Esophagus muscularis mucosa (tissue), 4 donors: ENCODE data around the gene VILL. TPM values are rescaled to one million over a fixed set of nuclear protein-coding genes. Genes with fewer than 3 reads are reported as not detected.
A peak's percentile ranks its signal among the peaks of the same experiment; 100 is the strongest.

ENCODE experiments used
- DNase-seq: peaks from one replicate; pipeline ENCODE4 v3.0.0-alpha.2; 2017; ENCODE audit errors: extremely low spot score
- H3K27ac ChIP-seq, 4 donors: fragments of 200-600 bp; sonication (generic); replicated peaks in 1 of 4; 1 replicate in 3 of 4; 2 replicates in 1 of 4; pipeline ENCODE4 v1.5.1; 2016 to 2019; ENCODE audit warnings: mild to moderate bottlenecking in 1 of 4
- H3K27me3 ChIP-seq, 4 donors: fragments of 200-600 bp; sonication (generic); one replicate each; pipeline versions ENCODE4 v1.5.1 to v1.6.0; 2016 to 2019
- H3K36me3 ChIP-seq, 4 donors: fragments of 200-600 bp; sonication (generic); one replicate each; pipeline ENCODE4 v1.5.1; 2016 to 2019
- H3K4me1 ChIP-seq, 4 donors: fragments of 200-600 bp; sonication (generic); one replicate each; pipeline ENCODE4 v1.5.1; 2016 to 2019
- H3K4me3 ChIP-seq, 4 donors: fragments of 200-600 bp; sonication (generic); 1 replicate in 2 of 4; 2 replicates in 2 of 4; pipeline ENCODE4 v1.5.1; 2016 to 2019; ENCODE audit warnings: mild to moderate bottlenecking in 4 of 4, moderate library complexity in 1 of 4
- H3K9me3 ChIP-seq, 4 donors: fragments of 200-600 bp; sonication (generic); 1 replicate in 3 of 4; 2 replicates in 1 of 4; pipeline ENCODE4 v1.5.1; 2016 to 2019
- CTCF ChIP-seq, 3 experiments: fragments of 200-600 bp in 2 of 3; fragments of 450-650 bp in 1 of 3; sonication (generic) in 2 of 3; IDR thresholded peaks; one replicate each; pipeline ENCODE4 v1.5.1; 2017 to 2019; ENCODE audit warnings: antibody characterized with exemption in 3 of 3, mild to moderate bottlenecking in 2 of 3, moderate library complexity in 1 of 3
- EP300 ChIP-seq: sonication (generic); formaldehyde crosslinking; IDR thresholded peaks from one replicate; pipeline ENCODE4 v1.6.1; 2017; ENCODE audit warnings: antibody characterized with exemption
- POLR2A ChIP-seq: fragments of 450-650 bp; IDR thresholded peaks from one replicate; pipeline ENCODE4 v1.6.1; 2017; ENCODE audit warnings: antibody characterized with exemption, moderate library complexity, mild to moderate bottlenecking, low read depth
- POLR2AphosphoS5 ChIP-seq, 2 donors: sonication (generic); formaldehyde crosslinking; IDR thresholded peaks; one replicate each; pipeline ENCODE4 v1.6.1; 2017; ENCODE audit warnings: antibody characterized with exemption in 2 of 2
- WGBS: methylation state at CpG from one replicate; pipeline ENCODE4 v1.1.5; 2018; 5-methylcytosine and 5-hydroxymethylcytosine counted together
- intact Hi-C: fragments of 100-400 bp; cut with DNase I; formaldehyde crosslinking; loops from one replicate; pipeline ENCODE4 v1.15.1; 2023
- total RNA-seq, 4 donors: library from RNA; depleted of rRNA; stranded (reverse); fragments of >200 nt; gene quantifications; one replicate each; pipeline versions ENCODE4 v1.1.0 to v1.2.1, GENCODE V29; 2016

The VILL gene
- total RNA-seq, 4 donors from 2014 or later, result 3.2 to 5.1 (median 4.4) TPM

GRCh38 chr3:37995652-37996641, 5.4 kb downstream of the VILL start:
- 85% methylated on average over 10 of the region's 10 CpGs for WGBS
- intact Hi-C loops, result no loop called here
- TF ChIP-seq EP300 (no peak), CTCF (IDR thresholded peaks at IDR 0.05) (no peak), POLR2A (no peak), POLR2AphosphoS5 (IDR thresholded peaks at IDR 0.05) (no peak)

DNA sequence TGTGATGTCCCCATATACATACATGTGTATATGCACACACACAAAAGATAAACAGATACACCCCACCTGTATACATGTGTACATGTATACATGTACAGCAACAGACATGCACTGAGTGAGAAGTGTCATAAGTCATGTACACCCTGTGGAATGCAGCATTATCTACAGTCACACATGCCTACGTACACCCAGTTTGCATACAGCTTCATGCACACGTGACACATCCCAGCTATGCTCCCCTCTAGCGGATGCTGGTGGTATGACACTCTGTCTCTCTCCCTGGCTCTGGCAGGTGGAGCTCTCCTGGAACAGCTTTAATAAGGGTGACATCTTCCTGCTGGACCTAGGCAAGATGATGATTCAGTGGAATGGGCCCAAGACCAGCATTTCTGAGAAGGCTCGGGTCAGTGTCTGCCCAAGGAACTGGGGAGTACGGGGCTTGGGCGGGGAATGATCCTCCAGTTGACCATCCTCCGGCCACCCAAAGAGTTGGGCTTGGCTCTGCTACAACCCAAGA, 6.3 kb downstream of the VILL start:
- TF ChIP-seq EP300 (no peak), POLR2AphosphoS5 (IDR thresholded peaks at IDR 0.05) (peak; percentile 21 to 62), POLR2A (no peak), CTCF (IDR thresholded peaks at IDR 0.05) (peak; percentile 79 to 97 (median 84))
- intact Hi-C loops, result no loop called here
- peaks cover 18 to 47% (median 38%) of the 10 kb centered on the region in 4 donors for H3K4me1 ChIP-seq
- H3K27ac ChIP-seq, result peak overlapping the region in 1 of 4 donors; percentile 94
- peak; percentile 94 for DNase-seq
- H3K27me3 ChIP-seq, result no peaks in the 10 kb centered on the region
- peaks cover 0 to 12% (median 6%) of the 10 kb centered on the region in 4 donors for H3K36me3 ChIP-seq
- H3K4me3 ChIP-seq, result no peak overlapping the region
- no peaks in the 10 kb centered on the region for H3K9me3 ChIP-seq
- WGBS, result 50% methylated on average over 4 of the region's 7 CpGs

More at GRCh38 chr3:37995652-37996641, 5.4 kb downstream of the VILL start:
- no peak for DNase-seq
- H3K4me1 ChIP-seq, result peaks cover 18 to 47% (median 38%) of the 10 kb centered on the region in 4 donors
- H3K36me3 ChIP-seq, result peaks cover 0 to 3% (median 1%) of the 10 kb centered on the region in 4 donors
- no peak overlapping the region for H3K27ac ChIP-seq
- H3K9me3 ChIP-seq, result no peaks in the 10 kb centered on the region
- no peak overlapping the region for H3K4me3 ChIP-seq
- H3K27me3 ChIP-seq, result no peaks in the 10 kb centered on the region

- Histone ChIP-seq H3K36me3 (peaks cover 0 to 17% (median 10%) of the 10 kb centered on the region in 4 donors), H3K27me3 (no peaks in the 10 kb centered on the region), H3K27ac (peak overlapping the region in 1 of 4 donors; percentile 94), H3K4me1 (peaks cover 18 to 47% (median 38%) of the 10 kb centered on the region in 4 donors), H3K4me3 (no peak overlapping the region), H3K9me3 (no peaks in the 10 kb centered on the region)
- DNase-seq, result no peak
- 95% methylated on average over 8 of the region's 10 CpGs for WGBS
- TF ChIP-seq EP300 (no peak), CTCF (IDR thresholded peaks at IDR 0.05) (no peak), POLR2AphosphoS5 (IDR thresholded peaks at IDR 0.05) (no peak)
- intact Hi-C loops, result no loop called here
Observed at GRCh38 chr3:37997342-37997741, 6.8 kb downstream of the VILL start.

GRCh38 chr3:37997791-37998370, 7.3 kb downstream of the VILL start:
- Histone ChIP-seq H3K4me1 (peaks cover 18 to 47% (median 38%) of the 10 kb centered on the region in 4 donors), H3K4me3 (peak overlapping the region in 2 of 4 donors; percentile 55 to 60), H3K9me3 (no peaks in the 10 kb centered on the region), H3K27ac (peak overlapping the region; percentile 82 to 94 (median 86)), H3K36me3 (peaks cover 0 to 22% (median 14%) of the 10 kb centered on the region in 4 donors), H3K27me3 (no peaks in the 10 kb centered on the region)
- intact Hi-C loops, result no loop called here
- WGBS, result 91% methylated on average over 3 of the region's 6 CpGs
- no peak for DNase-seq
- TF ChIP-seq CTCF (IDR thresholded peaks at IDR 0.05) (no peak), EP300 (no peak), POLR2A (no peak), POLR2AphosphoS5 (IDR thresholded peaks at IDR 0.05) (no peak)
